Parathyroid adenoma (tissue), 2 donors: Measurements from ENCODE around the gene EBF3.
A peak's percentile ranks its signal among the peaks of the same experiment; 100 is the strongest.

Experiments
- H2AFZ ChIP-seq: fragments of 300-600 bp; sonication (generic); one replicate; pipeline ENCODE4 v1.7.0; 2017; ENCODE audit warnings: antibody characterized with exemption, mild to moderate bottlenecking
- H3K27ac ChIP-seq: fragments of 300-600 bp; sonication (generic); one replicate; pipeline ENCODE4 v1.7.0; 2017
- H3K27me3 ChIP-seq: fragments of 300-600 bp; sonication (generic); one replicate; pipeline ENCODE4 v1.7.0; 2017; ENCODE audit warnings: low read length; ENCODE audit not compliant: control insufficient read depth, insufficient read depth
- H3K36me3 ChIP-seq: fragments of 300-600 bp; sonication (generic); one replicate; pipeline ENCODE4 v1.7.0; 2017; ENCODE audit warnings: low read length; ENCODE audit not compliant: control insufficient read depth, insufficient read depth
- H3K4me1 ChIP-seq: fragments of 300-600 bp; sonication (generic); one replicate; pipeline ENCODE4 v1.7.0; 2017; ENCODE audit warnings: control low read depth
- H3K4me2 ChIP-seq: fragments of 300-600 bp; sonication (generic); one replicate; pipeline ENCODE4 v1.7.0; 2017; ENCODE audit warnings: low read length
- H3K4me3 ChIP-seq: fragments of 300-600 bp; sonication (generic); one replicate; pipeline ENCODE4 v1.7.0; 2017; ENCODE audit warnings: low read depth, low read length
- H3K79me2 ChIP-seq: fragments of 300-600 bp; sonication (generic); one replicate; pipeline ENCODE4 v1.7.0; 2017; ENCODE audit warnings: control low read depth
- H3K9ac ChIP-seq: fragments of 300-600 bp; sonication (generic); one replicate; pipeline ENCODE4 v1.7.0; 2017; ENCODE audit warnings: mild to moderate bottlenecking
- H3K9me3 ChIP-seq: fragments of 300-600 bp; sonication (generic); one replicate; pipeline ENCODE4 v1.7.0; 2017; ENCODE audit warnings: low read length; ENCODE audit not compliant: control insufficient read depth
- CTCF ChIP-seq: fragments of 300-600 bp; sonication (generic); IDR thresholded peaks from one replicate; pipeline ENCODE4 v1.7.0; 2017; ENCODE audit warnings: antibody characterized with exemption, mild to moderate bottlenecking
- donor health status: primary hyperparathyroidism.

The EBF3 gene

GRCh38 chr10:129854158-129854557 is 109.9 kb downstream of the EBF3 start:
- H3K9me3 ChIP-seq: no peaks in the 10 kb centered on the region
- TF ChIP-seq CTCF: no peak
- no peaks in the 10 kb centered on the region for H3K36me3 ChIP-seq
- H3K27ac ChIP-seq: no peak overlapping the region
- no peak overlapping the region for H3K4me3 ChIP-seq
- no peaks in the 10 kb centered on the region for H3K79me2 ChIP-seq
- no peak overlapping the region for H2AFZ ChIP-seq
- no peaks in the 10 kb centered on the region for H3K27me3 ChIP-seq
- no peaks in the 10 kb centered on the region for H3K4me1 ChIP-seq
- H3K4me2 ChIP-seq: no peak overlapping the region
- H3K9ac ChIP-seq: no peak overlapping the region

GRCh38 chr10:129853562-129853903 is 110.5 kb downstream of the EBF3 start:
- Histone ChIP-seq H3K4me1 (no peaks in the 10 kb centered on the region), H3K27me3 (no peaks in the 10 kb centered on the region), H3K36me3 (no peaks in the 10 kb centered on the region), H3K79me2 (no peaks in the 10 kb centered on the region), H3K4me3 (peak overlapping the region; percentile 2), H3K9ac (no peak overlapping the region), H3K9me3 (no peaks in the 10 kb centered on the region), H3K27ac (no peak overlapping the region), H3K4me2 (no peak overlapping the region), H2AFZ (no peak overlapping the region)
- peak; percentile 15 for TF ChIP-seq CTCF

- Histone ChIP-seq H3K9me3 (no peaks in the 10 kb centered on the region), H3K9ac (no peak overlapping the region), H3K4me1 (no peaks in the 10 kb centered on the region), H3K27me3 (no peaks in the 10 kb centered on the region), H3K79me2 (no peaks in the 10 kb centered on the region), H3K4me2 (no peak overlapping the region), H2AFZ (no peak overlapping the region), H3K36me3 (no peaks in the 10 kb centered on the region), H3K4me3 (no peak overlapping the region), H3K27ac (no peak overlapping the region)
- TF ChIP-seq CTCF: no peak
These were observed 111.1 kb downstream of the EBF3 start for GRCh38 chr10:129852829-129853561.

DNA sequence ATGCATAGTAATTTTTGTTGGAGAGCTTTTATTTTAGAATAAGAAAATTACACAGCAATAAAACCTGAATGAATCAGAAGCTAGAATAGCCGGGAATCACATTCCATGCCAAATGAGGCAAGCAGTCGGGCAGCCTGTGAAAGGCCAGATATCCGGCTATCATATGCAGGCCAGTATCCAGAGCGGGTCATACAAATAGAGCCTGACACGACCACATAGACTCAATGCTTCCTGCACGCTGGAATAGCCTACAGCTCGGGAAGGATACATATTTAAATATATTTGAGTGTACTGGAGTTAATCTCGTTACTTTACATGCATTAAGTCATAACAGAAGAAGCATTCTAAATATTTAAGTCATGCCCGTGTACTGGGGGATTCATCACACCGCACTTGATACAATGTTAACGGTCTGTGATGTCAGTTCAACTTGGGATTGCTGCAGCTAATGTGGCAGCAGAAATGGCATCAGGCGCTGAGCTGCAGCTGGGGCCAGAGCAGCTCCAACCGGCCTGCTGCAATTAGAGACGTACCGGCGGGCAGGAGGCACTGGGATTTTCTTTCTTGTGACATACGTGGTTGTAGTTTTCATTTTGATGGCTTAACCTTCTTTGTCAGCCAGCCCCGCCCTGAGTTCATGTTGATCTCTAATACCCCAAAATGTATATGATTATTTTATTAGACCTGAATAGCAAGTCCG is 112.0 kb downstream of the EBF3 start:
- TF ChIP-seq CTCF: no peak
- no peak overlapping the region for H2AFZ ChIP-seq
- H3K4me3 ChIP-seq: no peak overlapping the region
- no peak overlapping the region for H3K27ac ChIP-seq
- no peaks in the 10 kb centered on the region for H3K27me3 ChIP-seq
- H3K4me2 ChIP-seq: no peak overlapping the region
- no peaks in the 10 kb centered on the region for H3K9me3 ChIP-seq
- no peaks in the 10 kb centered on the region for H3K79me2 ChIP-seq
- H3K36me3 ChIP-seq: no peaks in the 10 kb centered on the region
- no peak overlapping the region for H3K9ac ChIP-seq
- no peaks in the 10 kb centered on the region for H3K4me1 ChIP-seq

- TF ChIP-seq CTCF: no peak
- H3K79me2 ChIP-seq: no peaks in the 10 kb centered on the region
- H3K9ac ChIP-seq: no peak overlapping the region
- no peak overlapping the region for H3K4me2 ChIP-seq
- no peak overlapping the region for H2AFZ ChIP-seq
- H3K27me3 ChIP-seq: no peaks in the 10 kb centered on the region
- no peaks in the 10 kb centered on the region for H3K9me3 ChIP-seq
- H3K4me1 ChIP-seq: no peaks in the 10 kb centered on the region
- no peak overlapping the region for H3K27ac ChIP-seq
- no peaks in the 10 kb centered on the region for H3K36me3 ChIP-seq
- H3K4me3 ChIP-seq: no peak overlapping the region
These were observed 113.3 kb downstream of the EBF3 start for GRCh38 chr10:129850790-129851189.
